A673 (cell line): ENCODE measurements around the gene PEPD. TPM values are rescaled to one million over a fixed set of nuclear protein-coding genes. Genes with fewer than 3 reads are reported as not detected.

ENCODE experiments used
- BruUV-seq: library from RNA; stranded (reverse); fragments of 400-500 nt; replicated peaks from 2 replicates; lab custom pipeline; 2021; lab: Mats Ljungman, UMichigan
- CTCF ChIA-PET: fragments of 300-600 bp; sonication (Branson Sonifier 250); formaldehyde crosslinking; loops from one replicate; lab custom pipeline; 2022; ENCODE audit warnings: antibody characterized with exemption; lab: Charles Lee
- POLR2A ChIA-PET: fragments of 300-600 bp; sonication (Branson Sonifier 250); formaldehyde crosslinking; loops from one replicate; lab custom pipeline; 2022; ENCODE audit warnings: antibody characterized with exemption; ENCODE audit not compliant: low non-redundant PET; lab: Charles Lee
- DNase-seq: peaks from one replicate; pipeline ENCODE4 v3.0.0-alpha.2; 2015; ENCODE audit warnings: low spot score
- H3K27ac ChIP-seq: fragments of 200-600 bp; sonication (generic); 2 replicates; pipeline ENCODE4 v1.5.1; 2016; ENCODE audit warnings: mixed run types, low read depth, mild to moderate bottlenecking, mixed read lengths, antibody characterized with exemption, low read length; ENCODE audit not compliant: poor library complexity, severe bottlenecking
- H3K27me3 ChIP-seq: fragments of 200-600 bp; sonication (generic); replicated peaks from 2 replicates; pipeline ENCODE4 v1.6.1; 2017; ENCODE audit warnings: mixed run types, low read depth, mild to moderate bottlenecking, mixed read lengths, antibody characterized with exemption, low read length; ENCODE audit not compliant: insufficient read depth, poor library complexity
- H3K36me3 ChIP-seq: fragments of 200-600 bp; sonication (generic); 2 replicates; pipeline ENCODE4 v1.6.1; 2016; ENCODE audit warnings: mixed run types, mild to moderate bottlenecking, mixed read lengths, antibody characterized with exemption, low read length; ENCODE audit not compliant: insufficient read depth, poor library complexity, severe bottlenecking
- H3K4me1 ChIP-seq: fragments of 200-600 bp; sonication (generic); 2 replicates; pipeline ENCODE4 v1.6.1; 2017; ENCODE audit warnings: mixed run types, mild to moderate bottlenecking, mixed read lengths, antibody characterized with exemption, low read length; ENCODE audit not compliant: insufficient read depth, poor library complexity, severe bottlenecking
- H3K4me3 ChIP-seq: fragments of 200-600 bp; sonication (generic); 2 replicates; pipeline ENCODE4 v1.5.1; 2016; ENCODE audit warnings: low read depth, mixed run types, mild to moderate bottlenecking, mixed read lengths, low read length; ENCODE audit not compliant: poor library complexity, severe bottlenecking
- H3K9me3 ChIP-seq: fragments of 200-600 bp; sonication (generic); 2 replicates; pipeline ENCODE4 v1.6.1; 2016; ENCODE audit warnings: mixed run types, low read depth, mild to moderate bottlenecking, mixed read lengths, antibody characterized with exemption, low read length; ENCODE audit not compliant: poor library complexity, severe bottlenecking
- CTCF ChIP-seq: fragments of 300-800, 200-600 bp; sonication (generic); conservative IDR thresholded peaks from 2 replicates; pipeline ENCODE4 v1.5.1; 2017; ENCODE audit warnings: low read depth, mild to moderate bottlenecking, antibody characterized with exemption, low read length, moderate library complexity, mixed read lengths
- EZH2 ChIP-seq: fragments of 200-600 bp; sonication (generic); IDR thresholded peaks from 2 replicates; pipeline ENCODE4 v1.6.1; 2017; ENCODE audit warnings: borderline replicate concordance, low read depth, mild to moderate bottlenecking, mixed read lengths, antibody characterized with exemption, low read length; ENCODE audit not compliant: poor library complexity, severe bottlenecking
- intact Hi-C: fragments of 100-400 bp; cut with micrococcal nuclease; formaldehyde crosslinking; loops from one replicate; pipeline ENCODE4 v1.10.0; 2022; ENCODE audit not compliant: unreplicated experiment
- total RNA-seq: library from RNA; stranded (reverse); gene quantifications from 2 replicates; pipeline ENCODE4 v1.2.3, GENCODE V29; 2021

Gene PEPD
- total RNA-seq, 1 experiment from 2014 or later, result 82.2 TPM

DNA sequence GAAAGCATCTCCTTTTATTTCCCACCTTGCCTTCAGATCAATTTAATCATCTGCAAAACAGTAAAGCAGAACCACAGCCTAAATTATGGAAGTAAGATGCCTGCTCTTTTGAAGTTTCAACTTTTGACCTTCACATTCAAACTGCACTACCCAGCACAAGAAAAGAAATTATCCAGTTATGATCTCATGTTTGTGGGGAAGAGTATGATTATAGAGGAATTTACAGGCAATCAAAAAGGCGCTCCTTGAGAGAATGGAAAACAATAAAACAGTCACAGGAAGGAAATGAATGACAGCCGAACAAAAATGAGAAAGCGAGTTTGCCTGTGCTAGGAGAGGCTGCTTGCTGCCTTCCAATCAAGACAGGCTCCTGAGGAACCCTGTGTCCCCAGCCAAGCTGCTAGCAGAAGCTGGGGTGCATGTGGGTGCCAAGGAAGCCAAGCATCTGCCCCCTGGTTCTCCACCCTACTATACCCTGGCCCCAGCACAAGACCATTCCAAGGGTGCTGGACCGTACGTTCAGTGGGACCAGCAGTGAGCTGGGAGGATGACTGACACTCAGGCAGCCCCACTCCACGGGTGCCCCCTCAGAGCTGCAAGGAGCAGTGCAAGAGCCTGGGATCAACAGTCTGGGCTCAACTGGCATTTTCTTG, 47.8 kb downstream of the PEPD start:
- Histone ChIP-seq H3K4me1 (peaks cover 23% of the 10 kb centered on the region), H3K4me3 (peak overlapping the region; percentile 5), H3K36me3 (no peaks in the 10 kb centered on the region), H3K9me3 (peaks cover 8% of the 10 kb centered on the region), H3K27ac (peak overlapping the region; percentile 77), H3K27me3 (no peaks in the 10 kb centered on the region)
- TF ChIP-seq CTCF, result no peak
- no peak for TF ChIP-seq EZH2
- no TSS peak for BruUV-seq
- ChIA-PET POLR2A (no interaction called here), CTCF (no interaction called here)
- intact Hi-C loops, result loop anchor here (1.0 kb wide), 1 partner anchor 48 kb away; the partner anchor contains the start of gene PEPD
- DNase-seq, result peak; percentile 84

GRCh38 chr19:33472691-33473652, 48.6 kb downstream of the PEPD start:
- no peaks in the 10 kb centered on the region for H3K27me3 ChIP-seq
- no peaks in the 10 kb centered on the region for H3K9me3 ChIP-seq
- peak; percentile 91 for DNase-seq
- peak overlapping the region; percentile 77 for H3K27ac ChIP-seq
- ChIA-PET POLR2A (no interaction called here), CTCF (no interaction called here)
- no TSS peak for BruUV-seq
- peak overlapping the region; percentile 5 for H3K4me3 ChIP-seq
- intact Hi-C loops, result loop anchor here (1.0 kb wide), 1 partner anchor 48 kb away; the partner anchor contains the start of gene PEPD
- H3K36me3 ChIP-seq, result no peaks in the 10 kb centered on the region
- TF ChIP-seq CTCF, result 0 out of 2 replicates have a peak, but pooled peaks have one; percentile 8
- no peak for TF ChIP-seq EZH2
- peaks cover 23% of the 10 kb centered on the region for H3K4me1 ChIP-seq

DNA sequence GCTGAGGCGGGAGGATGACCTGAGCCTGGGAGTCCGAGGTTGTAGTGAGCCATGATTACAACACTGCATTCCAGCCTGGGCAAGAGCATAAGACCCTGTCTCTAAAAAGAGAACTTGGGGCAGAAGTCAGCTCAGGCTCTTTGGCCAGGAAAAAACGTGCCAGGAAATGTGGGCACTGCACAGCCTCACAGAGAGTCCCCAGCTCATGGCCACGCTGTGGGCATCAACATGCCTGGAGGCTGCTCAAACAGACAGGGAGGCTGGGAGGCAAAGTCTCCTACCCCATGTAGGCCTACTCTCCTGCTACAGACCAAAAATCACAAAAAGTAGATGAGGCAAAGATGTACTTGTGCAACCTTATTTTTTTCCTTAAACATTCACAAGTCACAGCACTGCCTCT, 49.4 kb downstream of the PEPD start:
- ChIA-PET CTCF (no interaction called here), POLR2A (no interaction called here)
- TF ChIP-seq EZH2 (no peak), CTCF (no peak)
- intact Hi-C loops, result no loop called here
- Histone ChIP-seq H3K27ac (no peak overlapping the region), H3K36me3 (no peaks in the 10 kb centered on the region), H3K4me1 (peaks cover 23% of the 10 kb centered on the region), H3K27me3 (no peaks in the 10 kb centered on the region), H3K4me3 (no peak overlapping the region), H3K9me3 (no peaks in the 10 kb centered on the region)
- no TSS peak for BruUV-seq
- no peak for DNase-seq
